ENCODE measurements around the gene BDNF.

BDNF gene

DNA sequence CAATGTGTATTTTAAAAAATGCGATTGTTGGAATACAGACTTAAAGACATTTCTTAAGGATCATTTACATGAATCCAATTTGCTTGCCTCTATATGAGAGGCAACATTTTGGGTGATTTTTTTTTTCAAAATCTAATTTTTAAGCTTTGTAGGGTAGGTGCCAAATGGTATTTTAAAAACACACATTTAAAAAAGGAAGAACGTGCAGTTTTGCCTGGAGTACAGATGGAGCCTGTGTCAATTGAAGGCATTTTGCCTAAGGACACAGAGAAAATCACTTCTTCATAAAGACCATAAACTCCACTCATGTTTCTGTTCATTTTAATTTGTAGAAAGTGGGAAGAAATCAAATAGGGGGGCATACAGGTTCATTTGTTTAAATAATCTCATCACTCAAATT lies 91.3 kb downstream of the BDNF start:
- Histone ChIP-seq H3K9me2 (replicated peaks; ENCODE audit: low read depth, low read length) (no peaks in the 10 kb centered on the region), H3K4me2 (ENCODE audit: low read depth, low read length, poor library complexity, severe bottlenecking) (no peak overlapping the region), H3K27me3 (ENCODE audit: insufficient read depth, low read length, poor library complexity, severe bottlenecking) (no peaks in the 10 kb centered on the region), H3K4me1 (ENCODE audit: insufficient read depth, low read length, poor library complexity, severe bottlenecking) (no peaks in the 10 kb centered on the region), H3K4me3 (ENCODE audit: low read length, poor library complexity, severe bottlenecking) (no peak overlapping the region), H4K20me1 (ENCODE audit: insufficient read depth, low read length, poor library complexity, severe bottlenecking) (no peaks in the 10 kb centered on the region), H3K9me3 (ENCODE audit: insufficient read depth, low read depth, low read length) (no peaks in the 10 kb centered on the region), H3K79me2 (ENCODE audit: insufficient read depth, low read length) (no peaks in the 10 kb centered on the region), H3K9ac (ENCODE audit: low read depth, low read length, poor library complexity, severe bottlenecking) (no peak overlapping the region), H2AFZ (ENCODE audit: low read length) (no peak overlapping the region), H3K36me3 (ENCODE audit: insufficient read depth, low read length) (no peaks in the 10 kb centered on the region), H3F3A (ENCODE audit: low read depth) (no peaks in the 10 kb centered on the region)
- no peak for TF ChIP-seq EZH2phosphoT487 (IDR thresholded peaks at IDR 0.05; ENCODE audit: borderline replicate concordance)
- TF ChIP-seq CTCF (conservative IDR thresholded peaks at IDR 0.05; ENCODE audit: low read length) = no peak

GRCh38 chr11:27605422-27605821 lies 94.8 kb downstream of the BDNF start:
- TF ChIP-seq CTCF (conservative IDR thresholded peaks at IDR 0.05; ENCODE audit: low read length) (no peak), EZH2phosphoT487 (IDR thresholded peaks at IDR 0.05; ENCODE audit: borderline replicate concordance) (no peak)

More at GRCh38 chr11:27605422-27605821, 94.8 kb downstream of the BDNF start:
- no peaks in the 10 kb centered on the region for H4K20me1 ChIP-seq (ENCODE audit: insufficient read depth, low read length, poor library complexity, severe bottlenecking)
- peaks cover 3% of the 10 kb centered on the region for H3K4me1 ChIP-seq (ENCODE audit: insufficient read depth, low read length, poor library complexity, severe bottlenecking)
- H3F3A ChIP-seq (ENCODE audit: low read depth) = no peaks in the 10 kb centered on the region
- no peaks in the 10 kb centered on the region for H3K9me3 ChIP-seq (ENCODE audit: insufficient read depth, low read depth, low read length)
- H2AFZ ChIP-seq (ENCODE audit: low read length) = no peak overlapping the region
- no peaks in the 10 kb centered on the region for H3K79me2 ChIP-seq (ENCODE audit: insufficient read depth, low read length)
- no peaks in the 10 kb centered on the region for H3K9me2 ChIP-seq (replicated peaks; ENCODE audit: low read depth, low read length)
- no peak overlapping the region for H3K9ac ChIP-seq (ENCODE audit: low read depth, low read length, poor library complexity, severe bottlenecking)
- no peaks in the 10 kb centered on the region for H3K36me3 ChIP-seq (ENCODE audit: insufficient read depth, low read length)
- H3K4me2 ChIP-seq (ENCODE audit: low read depth, low read length, poor library complexity, severe bottlenecking) = no peak overlapping the region
- no peak overlapping the region for H3K4me3 ChIP-seq (ENCODE audit: low read length, poor library complexity, severe bottlenecking)
- no peaks in the 10 kb centered on the region for H3K27me3 ChIP-seq (ENCODE audit: insufficient read depth, low read length, poor library complexity, severe bottlenecking)
